NK-92 treated with Interleukin-12 subunit alpha and Interleukin-12 subunit beta, amount 100 ng/mL, for 24 hours (cell line): ENCODE results near the gene ETV6.

Source experiments
- DNase-seq: peaks from one replicate; lab custom pipeline; 2025; lab: John Stamatoyannopoulos, UW

Gene ETV6

DNA sequence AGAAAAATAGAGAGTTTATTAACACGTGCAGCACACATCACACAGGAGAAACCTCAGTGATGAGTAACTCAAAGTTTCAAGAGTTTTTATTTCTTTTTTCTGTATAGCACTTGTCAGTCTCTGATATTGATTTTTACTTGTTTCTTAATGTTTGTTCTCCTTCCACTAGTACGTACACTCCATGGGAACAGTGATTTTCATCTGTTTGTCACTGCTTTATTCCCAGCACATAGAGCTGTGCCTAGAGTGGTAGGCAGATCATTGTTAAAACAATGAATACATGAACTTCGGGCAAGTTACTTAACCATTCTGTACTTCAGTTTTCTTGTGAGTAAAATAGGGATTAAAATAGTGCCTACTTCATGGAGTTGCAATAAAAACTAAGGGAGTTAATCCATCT is 46.6 kb downstream of the ETV6 start:
- no peak for DNase-seq

GRCh38 chr12:11697131-11697530 is 47.7 kb downstream of the ETV6 start:
- no peak for DNase-seq

- no peak for DNase-seq
These were observed 48.4 kb downstream of the ETV6 start for GRCh38 chr12:11697670-11698387.

- DNase-seq = no peak
These were observed 49.3 kb downstream of the ETV6 start for GRCh38 chr12:11698729-11699128.

DNA sequence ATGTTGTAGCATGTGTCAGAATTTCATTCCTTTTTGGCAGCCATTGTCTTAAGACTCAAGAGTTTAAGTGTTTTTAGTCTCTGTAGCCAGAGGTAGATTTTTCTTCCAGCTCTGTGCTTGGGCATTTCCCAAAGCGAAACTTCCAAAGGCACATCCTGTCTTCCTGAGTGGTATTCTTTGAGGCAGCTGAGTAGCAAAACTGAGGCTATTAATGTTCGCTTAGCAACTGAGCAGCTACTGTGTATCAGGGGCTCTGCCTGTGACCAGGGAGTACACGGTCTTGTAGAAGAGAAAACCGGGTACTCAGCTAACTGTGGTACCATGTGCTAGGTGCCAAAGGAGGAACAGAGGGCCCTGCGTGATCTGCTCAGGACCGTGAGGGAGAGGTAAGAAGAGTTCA is 52.0 kb downstream of the ETV6 start:
- no peak for DNase-seq

DNA sequence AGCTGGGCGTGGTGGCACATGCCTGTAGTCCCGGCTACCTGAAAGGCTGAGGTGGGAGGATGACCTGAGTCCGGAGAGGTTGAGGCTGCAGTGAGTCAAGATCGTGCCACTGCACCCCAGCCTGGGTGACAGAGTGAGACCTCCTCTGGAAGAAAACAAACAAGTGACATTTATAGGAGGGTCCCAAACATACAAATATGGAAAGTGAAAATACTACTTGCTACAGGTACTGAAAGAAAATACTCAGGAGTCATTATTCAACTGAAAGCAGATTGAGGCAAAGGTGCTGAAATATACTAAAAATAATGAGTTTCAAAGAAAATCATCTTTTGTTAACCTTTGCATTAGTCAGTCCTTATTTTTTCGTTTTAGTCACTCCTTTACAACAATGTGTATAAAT is 53.5 kb downstream of the ETV6 start:
- no peak for DNase-seq

GRCh38 chr12:11703378-11703777 is 53.9 kb downstream of the ETV6 start:
- DNase-seq = no peak

GRCh38 chr12:11704089-11704488 is 54.6 kb downstream of the ETV6 start:
- DNase-seq = no peak

- no peak for DNase-seq
These were observed 55.5 kb downstream of the ETV6 start for GRCh38 chr12:11705010-11705409.

DNA sequence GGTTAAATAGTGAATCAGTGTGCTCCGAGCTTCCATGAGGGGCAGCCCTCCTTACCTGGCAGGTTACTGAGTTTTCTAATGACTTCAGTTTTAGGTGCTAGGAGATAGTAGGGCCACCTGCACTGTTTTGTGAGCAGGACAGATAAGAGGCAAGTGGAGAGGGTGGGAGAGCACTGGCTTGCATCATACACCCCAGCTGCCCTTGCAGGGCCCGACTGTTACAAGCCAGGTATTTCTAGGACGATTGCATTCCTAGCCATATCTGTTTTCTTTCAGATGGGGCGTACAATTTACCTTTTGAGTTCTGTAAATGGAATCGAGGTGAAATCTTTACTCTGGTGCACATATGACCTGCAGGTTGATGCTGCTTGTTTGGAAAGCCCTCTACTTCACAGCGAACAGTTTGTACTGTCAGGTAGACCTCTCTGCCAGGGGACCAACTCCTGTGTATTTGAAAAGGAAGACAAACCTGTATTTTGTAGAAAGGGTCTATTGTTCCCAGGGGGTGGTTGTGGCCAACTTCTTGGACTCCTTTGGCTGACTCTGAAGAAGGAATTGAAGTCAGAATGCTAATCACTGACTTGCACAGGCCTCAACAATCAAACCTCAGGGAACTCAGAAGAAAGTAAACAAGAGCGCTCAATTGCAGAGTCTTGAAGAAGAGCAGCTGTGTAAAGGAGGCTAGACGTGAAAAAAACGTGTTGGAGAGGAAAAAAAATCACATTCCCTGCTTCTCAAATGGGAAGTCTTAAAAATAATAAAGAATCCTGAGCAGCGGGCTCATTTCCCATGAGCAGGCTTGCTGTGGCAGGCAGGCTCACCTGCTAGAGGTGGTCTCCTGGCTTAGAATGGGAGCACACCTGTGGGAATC is 57.3 kb downstream of the ETV6 start:
- no peak for DNase-seq

DNA sequence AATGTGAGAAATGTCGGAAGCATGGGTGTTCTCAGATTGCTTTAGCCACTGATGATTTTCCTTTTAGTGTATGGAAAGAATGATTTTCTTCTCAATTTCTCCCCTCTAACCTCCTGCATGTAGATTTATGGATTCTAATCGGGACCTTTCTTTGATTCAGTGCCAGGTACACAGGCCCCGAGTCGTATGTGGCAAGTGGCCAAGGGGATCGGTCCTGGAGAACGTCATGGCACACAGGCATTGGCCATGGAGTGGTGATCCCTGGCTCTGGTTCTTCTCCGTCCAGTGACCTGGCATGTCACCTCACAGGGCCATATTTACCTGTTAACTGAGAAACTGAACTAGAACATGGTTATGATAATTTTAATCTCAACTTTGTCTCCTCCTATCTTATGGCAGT is 58.1 kb downstream of the ETV6 start:
- no peak for DNase-seq

- no peak for DNase-seq
These were observed 60.0 kb downstream of the ETV6 start for GRCh38 chr12:11709513-11709912.

GRCh38 chr12:11710431-11710830 is 61.0 kb downstream of the ETV6 start:
- no peak for DNase-seq

DNA sequence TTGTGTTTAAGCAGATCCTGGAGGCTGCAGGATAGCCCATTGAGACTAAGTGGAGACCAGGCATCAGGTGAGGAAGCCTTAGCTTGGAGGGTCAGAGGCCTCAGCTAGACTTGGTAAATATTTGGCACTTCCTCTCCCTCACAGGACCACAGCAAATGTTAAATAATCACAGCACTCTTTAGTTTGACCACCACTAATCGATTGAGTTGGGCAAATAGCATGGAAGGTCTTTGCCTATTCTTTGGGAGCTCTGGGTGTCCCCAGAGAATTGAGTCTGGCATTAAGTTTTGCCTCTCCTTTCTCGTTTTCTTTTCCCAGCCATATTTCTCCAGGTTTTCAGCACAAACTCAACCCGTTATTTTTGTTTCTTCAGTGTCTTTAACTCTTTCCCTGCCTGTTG is 61.4 kb downstream of the ETV6 start:
- DNase-seq = no peak

DNA sequence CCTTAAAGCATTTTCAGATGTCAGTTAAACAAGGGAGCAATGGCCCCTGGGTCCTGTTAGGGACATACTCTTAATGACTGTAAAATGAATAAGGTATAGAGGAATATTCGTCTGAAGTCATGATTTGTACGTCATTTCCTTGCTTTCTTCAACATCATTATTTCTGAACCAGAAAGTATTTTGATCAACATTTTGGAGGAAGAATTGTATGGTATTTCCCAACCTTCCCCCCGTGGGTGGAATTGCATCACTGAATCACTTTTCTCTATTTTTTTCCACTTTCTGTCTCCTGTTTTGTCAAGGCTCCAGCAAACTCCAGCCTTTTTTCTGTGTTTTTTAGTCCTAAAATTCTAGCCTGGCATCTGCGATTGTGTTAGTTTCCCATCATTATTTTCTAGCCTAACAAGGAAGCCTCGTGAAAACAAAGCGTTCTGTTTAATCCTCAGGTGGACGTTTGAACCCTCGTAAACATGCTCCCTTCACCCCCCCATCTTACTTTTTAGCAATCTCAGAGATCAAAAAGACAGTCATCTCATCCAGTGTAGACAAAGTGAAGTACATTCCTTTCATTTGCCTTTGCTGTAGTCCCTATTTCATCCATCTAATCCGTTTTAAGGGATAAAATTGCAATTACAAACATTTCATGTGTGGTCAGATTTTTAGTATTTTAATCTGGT is 62.3 kb downstream of the ETV6 start:
- DNase-seq = no peak

DNA sequence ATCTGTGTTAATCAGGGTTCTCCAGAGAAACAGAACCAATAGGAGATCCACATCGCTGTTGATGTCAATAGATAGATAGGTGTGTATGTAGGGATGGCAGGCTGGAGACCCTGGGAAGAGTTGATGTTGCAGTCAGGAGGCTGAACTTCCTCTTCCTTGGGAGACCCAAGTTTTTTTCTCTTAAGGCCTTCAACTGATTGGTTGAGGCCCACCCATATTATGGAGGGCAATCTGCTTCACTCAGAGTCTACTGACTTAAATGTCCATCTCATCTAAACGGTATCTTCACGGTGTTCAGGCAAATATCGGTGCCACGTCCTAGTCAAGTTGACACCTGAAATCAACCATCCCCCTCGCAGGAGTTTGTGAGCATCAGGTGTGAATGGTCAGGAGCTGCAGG is 63.0 kb downstream of the ETV6 start:
- no peak for DNase-seq

GRCh38 chr12:11713202-11713601 is 63.7 kb downstream of the ETV6 start:
- DNase-seq = no peak

DNA sequence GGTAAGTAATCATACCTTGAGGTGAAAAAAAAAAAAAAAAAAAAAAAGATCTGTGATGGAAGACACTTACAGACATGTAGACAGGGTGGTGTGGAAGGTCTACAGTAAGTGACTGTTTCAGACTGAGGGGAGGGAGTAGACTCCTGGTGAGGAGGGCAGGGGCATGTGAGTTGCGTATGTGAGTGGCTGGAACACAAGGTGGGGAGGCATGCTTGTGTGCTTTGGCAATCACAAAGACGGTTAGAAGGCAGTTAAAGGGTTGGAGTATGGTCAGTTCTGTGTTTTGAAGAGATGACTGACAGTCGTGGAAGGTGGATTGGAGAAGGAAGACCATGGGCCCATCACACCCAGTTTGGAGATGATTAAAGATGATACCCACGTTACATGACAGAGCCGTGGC is 65.2 kb downstream of the ETV6 start:
- no peak for DNase-seq

DNA sequence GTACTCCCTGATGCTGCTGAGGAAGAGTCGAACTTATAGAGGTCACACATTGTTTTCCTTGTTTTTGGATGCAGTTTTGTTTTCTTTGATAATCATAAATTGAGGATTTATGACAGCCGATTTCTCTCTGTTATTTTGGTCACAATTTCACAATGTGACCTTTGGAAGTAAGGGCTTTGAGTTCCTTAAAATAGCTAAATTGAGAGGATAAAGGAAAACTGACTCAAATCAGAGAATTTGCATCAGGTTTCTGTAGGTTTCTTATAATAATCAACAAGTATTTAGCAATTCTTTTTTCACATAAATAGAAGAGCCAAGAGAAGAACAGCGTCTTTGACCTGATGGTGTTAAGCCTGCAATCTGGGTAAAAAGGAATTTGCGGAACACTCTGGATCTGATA is 66.1 kb downstream of the ETV6 start:
- DNase-seq = no peak

DNA sequence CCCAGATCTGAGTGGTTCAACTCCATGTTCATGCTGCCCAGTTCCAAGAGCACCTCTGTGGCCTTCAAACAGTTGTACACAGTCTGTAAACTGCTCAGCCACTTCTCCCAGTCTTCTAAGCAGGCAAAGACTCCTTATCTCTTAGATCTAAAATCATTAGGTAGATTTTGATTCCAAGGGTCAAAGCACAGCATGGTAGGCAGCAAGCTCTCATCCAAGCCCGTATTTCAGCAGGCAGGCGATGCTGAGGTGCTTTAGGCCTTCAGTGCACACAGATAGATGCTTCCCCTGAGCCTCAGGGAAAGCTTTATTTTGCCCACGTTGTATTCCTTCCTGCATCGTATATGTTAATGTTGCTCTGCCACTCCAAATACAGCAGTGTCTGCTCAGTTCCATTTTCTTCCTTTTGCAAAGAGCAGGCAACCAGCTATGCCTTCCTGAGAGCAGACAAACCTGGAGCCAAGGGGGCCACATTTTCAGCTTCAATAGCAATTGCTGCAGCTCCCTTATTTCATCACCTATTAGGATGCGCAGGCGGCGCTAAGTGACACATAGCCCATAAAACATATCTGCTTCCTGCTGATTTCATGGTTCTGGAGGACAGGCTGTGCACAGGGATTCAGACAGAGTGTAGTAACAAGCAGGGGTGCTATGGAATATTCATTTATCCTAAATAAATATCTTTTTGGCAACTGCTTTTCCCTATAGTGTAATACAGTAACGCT is 67.5 kb downstream of the ETV6 start:
- no peak for DNase-seq

DNA sequence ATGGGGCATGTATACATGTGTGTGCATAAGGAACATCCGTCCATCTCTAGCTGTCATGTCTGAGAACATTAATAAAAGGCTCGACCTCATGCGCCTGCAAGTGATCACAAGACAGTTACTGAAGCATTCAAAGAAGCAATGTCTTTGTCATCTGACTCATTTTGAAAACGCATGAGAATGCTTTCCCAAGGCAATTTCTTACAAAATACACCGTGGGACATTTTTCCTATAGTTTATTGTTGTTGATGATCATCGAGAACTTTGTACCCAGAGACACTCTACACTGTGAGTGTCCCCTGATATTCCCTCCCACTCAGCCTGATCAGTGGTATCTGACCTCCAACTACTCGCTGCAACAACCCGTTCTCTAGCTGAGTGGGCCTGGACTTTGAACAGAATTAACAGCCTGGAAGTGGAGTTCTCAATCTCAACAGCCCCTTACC is 68.1 kb downstream of the ETV6 start:
- no peak for DNase-seq

GRCh38 chr12:11718105-11718504 is 68.6 kb downstream of the ETV6 start:
- DNase-seq = no peak
